GM21526 (cell line): ENCODE results near the gene CCKAR.

Experiments
- ATAC-seq: cut with Tn5 transposase; IDR thresholded peaks from one replicate; pipeline ENCODE4 v1.9.1; 2021; ENCODE audit warnings: moderate library complexity; ENCODE audit not compliant: unreplicated experiment, low FRiP score

CCKAR gene

GRCh38 chr4:26462874-26463273 lies 27.4 kb downstream of the CCKAR start:
- ATAC-seq: no peak

DNA sequence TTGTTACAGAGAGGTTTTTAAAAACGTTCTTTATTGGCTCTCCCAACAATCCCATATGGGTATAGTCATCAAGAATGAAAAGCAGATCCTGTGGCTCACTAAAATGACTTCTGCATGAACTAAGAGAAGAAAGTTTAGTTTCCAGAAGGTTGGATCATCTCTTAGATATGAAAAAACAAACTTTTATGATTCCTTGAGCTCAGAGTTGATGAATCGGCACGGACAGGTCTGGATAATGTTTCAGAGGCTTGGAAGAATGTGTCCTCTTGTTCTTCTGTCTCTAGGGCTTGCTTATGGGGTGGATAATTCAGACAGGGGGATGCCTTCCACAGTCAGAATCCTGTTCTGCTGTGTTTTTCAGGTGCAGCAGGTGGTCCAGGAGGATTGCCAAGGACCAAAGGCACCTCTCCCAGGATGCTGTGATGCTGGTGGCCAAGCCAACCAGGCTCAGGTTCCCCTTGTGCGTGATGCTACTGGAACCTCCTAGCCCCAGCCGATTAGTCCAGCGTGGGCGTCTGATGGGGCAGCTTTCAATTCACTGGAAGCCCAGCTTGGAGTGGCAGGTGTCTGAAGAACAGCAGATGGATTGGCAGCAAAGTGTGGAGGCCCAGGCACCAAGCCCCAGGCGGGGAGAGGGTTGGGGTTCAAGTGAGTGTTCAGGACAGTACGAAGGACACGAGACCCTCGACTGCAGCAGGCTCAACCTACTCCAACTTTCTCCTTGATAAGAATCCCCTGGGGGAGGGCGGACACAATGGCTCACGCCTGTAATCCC lies 30.3 kb downstream of the CCKAR start:
- no peak for ATAC-seq

- ATAC-seq: peak; percentile 72
Measured at GRCh38 chr4:26459054-26459755, 31.1 kb downstream of the CCKAR start.

- ATAC-seq: no peak
Measured at GRCh38 chr4:26458157-26458561, 32.1 kb downstream of the CCKAR start.

DNA sequence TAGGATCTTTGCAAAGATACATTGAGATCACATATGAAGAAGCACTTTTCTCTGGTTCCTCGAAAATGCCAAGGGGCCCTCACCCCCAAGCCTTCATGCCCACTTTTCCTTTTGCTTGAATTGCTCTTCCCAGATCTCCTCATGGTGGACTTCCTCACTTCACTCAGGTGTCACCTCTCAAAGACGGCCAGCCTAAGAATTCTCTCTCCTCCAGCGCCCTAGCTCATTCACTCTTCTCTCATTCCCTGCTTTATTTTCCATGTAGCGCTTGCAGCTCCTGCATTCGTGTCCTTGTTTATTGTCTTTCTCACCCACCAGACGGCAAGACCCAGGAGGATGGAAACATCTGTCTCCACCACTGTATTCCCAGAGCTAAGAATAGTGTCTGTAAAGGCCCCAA lies 32.9 kb downstream of the CCKAR start:
- no peak for ATAC-seq

DNA sequence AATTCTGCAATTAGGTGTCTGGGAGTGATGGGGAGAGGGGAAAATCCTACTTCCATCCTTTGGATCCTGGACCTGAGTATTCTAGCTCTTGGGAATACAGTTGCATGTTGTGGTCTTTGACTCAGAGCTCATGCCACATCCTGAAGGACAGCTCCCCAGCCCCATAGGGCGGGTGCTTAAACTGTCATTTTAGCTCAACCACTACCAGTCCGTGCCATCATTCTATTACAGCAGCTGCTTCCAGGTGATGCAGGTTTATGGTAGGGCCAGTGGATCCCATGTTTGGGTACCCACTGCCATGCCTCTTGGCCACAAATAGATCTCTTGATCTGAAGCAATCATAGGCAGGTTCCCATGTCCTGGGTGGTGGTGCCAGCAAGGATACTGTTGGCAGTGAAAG lies 34.7 kb downstream of the CCKAR start:
- no peak for ATAC-seq

- ATAC-seq: no peak
Measured at GRCh38 chr4:26454961-26455360, 35.3 kb downstream of the CCKAR start.

- ATAC-seq: no peak
Measured at GRCh38 chr4:26452565-26453531, 37.4 kb downstream of the CCKAR start.

DNA sequence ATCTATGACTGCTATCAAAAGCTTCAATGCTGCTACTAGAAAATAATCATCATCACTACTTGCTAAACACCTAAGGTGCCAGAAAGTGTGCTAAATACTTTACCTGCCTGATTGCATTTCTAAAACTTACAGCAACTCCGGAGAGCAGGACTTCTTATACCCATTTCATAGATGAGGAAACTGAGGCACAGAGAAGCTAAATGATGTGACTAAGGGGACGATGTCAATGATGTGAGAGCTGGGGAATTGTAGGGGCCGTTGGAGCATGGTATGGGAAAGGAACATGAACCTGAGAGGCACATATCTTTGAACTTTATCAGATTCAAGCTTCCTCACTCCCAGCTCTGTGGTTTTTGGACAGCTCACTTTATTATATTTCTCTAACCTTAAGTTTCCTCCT lies 38.7 kb downstream of the CCKAR start:
- no peak for ATAC-seq

GRCh38 chr4:26450418-26450817 lies 39.9 kb downstream of the CCKAR start:
- ATAC-seq: no peak

- ATAC-seq: no peak
Measured at GRCh38 chr4:26447378-26447777, 42.9 kb downstream of the CCKAR start.

DNA sequence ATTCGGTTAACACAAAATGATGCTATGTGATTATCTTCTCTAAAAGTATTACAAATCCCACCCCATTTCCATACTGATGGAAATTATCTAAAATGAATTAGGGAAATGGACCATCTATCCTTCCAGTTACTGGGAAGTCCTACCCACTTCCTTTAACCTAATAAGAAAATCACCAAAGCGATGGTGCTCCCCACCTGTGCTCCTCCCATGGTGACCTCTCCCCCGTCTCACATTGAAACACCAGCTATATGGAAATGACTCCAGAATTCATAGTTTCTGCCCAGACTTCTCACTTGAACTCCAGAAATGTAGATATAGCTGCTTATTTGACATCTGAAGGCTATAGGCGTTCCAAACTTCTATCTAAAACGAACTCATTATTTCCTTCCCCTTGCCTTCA lies 48.5 kb downstream of the CCKAR start:
- ATAC-seq: no peak

DNA sequence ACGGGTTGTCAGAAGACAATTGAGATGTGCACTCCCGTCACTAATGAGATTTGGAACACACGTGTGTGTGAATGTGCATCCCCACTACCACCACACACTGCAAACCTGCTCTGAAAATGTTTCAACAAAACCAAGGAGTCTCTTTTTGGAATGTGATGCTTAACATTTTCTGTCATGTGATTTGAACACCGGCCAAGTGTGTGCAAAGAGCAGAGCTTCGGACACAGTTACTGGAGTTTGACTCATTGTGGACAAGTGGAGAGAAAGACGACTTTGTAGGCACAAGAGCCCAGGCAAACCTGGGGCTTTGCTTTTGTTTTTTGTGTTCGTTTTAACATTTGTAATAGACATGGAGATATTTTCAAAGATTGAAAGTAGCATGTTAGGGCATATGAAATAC lies 49.2 kb downstream of the CCKAR start:
- no peak for ATAC-seq

- ATAC-seq: no peak
Measured at GRCh38 chr4:26434030-26434639, 56.1 kb downstream of the CCKAR start.

GRCh38 chr4:26433556-26433955 lies 56.7 kb downstream of the CCKAR start:
- ATAC-seq: no peak

GRCh38 chr4:26432419-26432818 lies 57.9 kb downstream of the CCKAR start:
- ATAC-seq: no peak

DNA sequence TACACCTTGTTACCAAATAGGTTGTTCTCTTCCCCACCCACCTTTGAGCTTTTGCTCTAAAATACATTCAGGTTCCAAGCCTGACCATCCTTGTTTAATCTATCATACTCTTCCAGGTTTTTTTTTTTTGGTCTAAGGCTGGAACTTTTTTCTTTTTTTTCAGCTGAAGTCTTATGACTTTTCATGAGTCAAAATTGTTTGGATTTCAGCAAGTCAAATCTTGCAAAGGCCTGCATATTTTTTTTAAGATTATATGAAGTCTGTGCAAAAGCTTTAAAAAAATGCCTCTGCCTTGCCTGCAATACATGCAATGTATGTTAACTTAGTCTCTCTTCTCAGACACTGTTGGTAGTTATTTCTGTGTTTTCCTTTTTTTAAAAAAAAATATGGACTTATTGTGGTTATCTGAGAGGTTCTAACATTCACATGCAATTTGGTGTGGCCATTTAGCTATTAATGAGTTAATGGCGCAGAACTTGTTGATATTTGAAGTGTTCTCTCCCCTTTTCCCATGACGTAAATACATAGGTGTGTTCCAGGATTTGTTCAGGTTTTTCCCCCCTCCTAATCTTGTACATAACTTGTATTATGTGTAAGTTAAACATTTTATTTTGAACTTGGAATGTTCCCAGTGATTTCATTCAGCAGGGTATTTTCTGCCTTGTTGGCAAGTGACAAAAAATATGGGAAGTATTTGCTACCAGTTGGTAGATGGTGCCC lies 58.7 kb downstream of the CCKAR start:
- no peak for ATAC-seq
